ENCODE results near the gene KMT2C.

- TF ChIP-seq CTCF (IDR thresholded peaks at IDR 0.05 in 4 of 5, conservative IDR thresholded peaks at IDR 0.05 in 1 of 5) (no peak), POLR2A (IDR thresholded peaks at IDR 0.05) (no peak)
Observed at GRCh38 chr7:152315845-152316244, 120.0 kb downstream of the KMT2C start.

All from gastrocnemius medialis (tissue), 4 donors.